ENCODE data around the gene FOXP2.
A peak's percentile ranks its signal among the peaks of the same experiment; 100 is the strongest.
"Not testable (repeated sequence)": the region's sequence is repeated elsewhere in the genome, so short reads cannot be mapped to it uniquely, and the experiment has no call there.

FOXP2 gene

DNA sequence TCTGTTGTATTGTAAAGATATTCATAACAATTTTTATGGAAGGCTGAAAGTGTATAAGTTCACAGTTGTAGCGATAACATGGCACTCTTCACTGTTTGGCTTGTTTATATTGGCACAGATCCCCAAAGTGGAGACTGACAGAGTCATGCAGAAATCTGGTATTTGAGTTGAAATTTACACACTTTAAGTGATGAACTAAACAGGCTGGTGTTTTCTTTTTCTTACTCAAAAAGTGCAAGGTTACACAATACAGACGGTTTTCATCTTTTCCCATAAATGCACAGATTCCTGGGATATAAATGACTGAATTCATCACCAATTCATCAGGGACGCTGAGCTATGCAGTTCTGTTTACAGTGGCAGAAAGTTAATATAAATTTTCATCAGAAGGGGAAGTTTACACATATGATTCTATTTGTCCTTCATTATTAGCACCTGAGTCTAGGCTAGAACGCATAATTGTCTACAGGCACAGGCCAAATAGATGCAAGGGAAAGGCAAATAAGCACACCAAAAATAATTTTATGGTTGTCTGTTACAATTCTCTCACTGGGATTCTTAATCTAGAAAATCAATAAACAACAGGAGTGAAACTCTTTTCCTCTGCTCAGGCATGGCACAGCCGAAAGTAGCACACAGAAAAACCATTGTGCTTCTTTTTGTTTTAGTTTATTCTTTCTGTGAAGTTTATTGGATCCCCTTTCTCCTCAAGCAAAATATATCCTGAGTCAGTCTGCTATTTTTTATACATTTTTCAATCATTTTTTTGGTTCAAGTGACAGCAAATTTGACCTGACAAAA is 88.0 kb downstream of the FOXP2 start:
- TF ChIP-seq, protein P1, sequence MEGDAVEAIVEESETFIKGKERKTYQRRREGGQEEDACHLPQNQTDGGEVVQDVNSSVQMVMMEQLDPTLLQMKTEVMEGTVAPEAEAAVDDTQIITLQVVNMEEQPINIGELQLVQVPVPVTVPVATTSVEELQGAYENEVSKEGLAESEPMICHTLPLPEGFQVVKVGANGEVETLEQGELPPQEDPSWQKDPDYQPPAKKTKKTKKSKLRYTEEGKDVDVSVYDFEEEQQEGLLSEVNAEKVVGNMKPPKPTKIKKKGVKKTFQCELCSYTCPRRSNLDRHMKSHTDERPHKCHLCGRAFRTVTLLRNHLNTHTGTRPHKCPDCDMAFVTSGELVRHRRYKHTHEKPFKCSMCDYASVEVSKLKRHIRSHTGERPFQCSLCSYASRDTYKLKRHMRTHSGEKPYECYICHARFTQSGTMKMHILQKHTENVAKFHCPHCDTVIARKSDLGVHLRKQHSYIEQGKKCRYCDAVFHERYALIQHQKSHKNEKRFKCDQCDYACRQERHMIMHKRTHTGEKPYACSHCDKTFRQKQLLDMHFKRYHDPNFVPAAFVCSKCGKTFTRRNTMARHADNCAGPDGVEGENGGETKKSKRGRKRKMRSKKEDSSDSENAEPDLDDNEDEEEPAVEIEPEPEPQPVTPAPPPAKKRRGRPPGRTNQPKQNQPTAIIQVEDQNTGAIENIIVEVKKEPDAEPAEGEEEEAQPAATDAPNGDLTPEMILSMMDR (conservative IDR thresholded peaks at IDR 0.05; ENCODE audit: low read depth, low read length) = no peak
- H3K4me3 ChIP-seq (ENCODE audit: low read depth, low read length) = peak overlapping the region; percentile 9
- DNase-seq (ENCODE audit: low read depth) = peak; percentile 60

DNA sequence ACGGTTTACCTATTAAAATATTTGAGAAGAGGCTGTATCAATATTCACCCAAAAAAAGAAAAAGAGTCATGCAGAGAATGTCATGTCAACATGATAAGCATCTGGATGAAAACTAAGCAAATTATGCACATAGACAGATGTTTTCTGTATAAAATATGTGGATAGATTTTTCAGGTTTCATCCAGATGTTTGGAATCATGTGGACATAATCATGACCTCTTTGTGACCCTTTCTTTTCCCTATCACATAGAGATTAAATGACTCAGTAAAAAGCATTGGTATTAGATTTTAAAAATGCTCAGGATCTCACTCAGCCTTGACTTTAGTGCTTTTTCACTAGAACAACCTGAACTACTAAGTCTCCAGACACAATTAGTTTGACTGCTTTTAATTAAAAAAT is 90.0 kb downstream of the FOXP2 start:
- TF ChIP-seq, protein P1 (conservative IDR thresholded peaks at IDR 0.05; ENCODE audit: low read depth, low read length) = no peak
- no peak overlapping the region for H3K4me3 ChIP-seq (ENCODE audit: low read depth, low read length)
- no peak for DNase-seq (ENCODE audit: low read depth)

DNA sequence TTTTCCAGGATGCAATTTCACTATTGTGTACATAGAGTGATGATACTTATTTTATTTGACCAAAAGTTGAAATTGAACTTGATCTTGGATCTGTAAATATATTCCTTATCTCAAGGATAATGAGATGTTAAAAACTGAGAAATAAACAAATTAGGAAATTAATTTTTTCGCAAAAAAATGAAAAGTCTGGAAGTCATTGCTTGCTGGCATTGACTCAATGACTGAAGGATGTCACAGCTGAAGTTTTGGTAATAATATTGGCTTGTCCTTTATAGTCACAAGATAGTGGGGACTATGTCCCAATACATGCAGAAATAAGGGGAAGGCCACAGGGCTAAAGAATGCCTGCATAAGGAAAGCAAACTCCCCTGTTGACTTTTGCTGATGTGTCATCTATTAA is 92.8 kb downstream of the FOXP2 start:
- H3K4me3 ChIP-seq (ENCODE audit: low read depth, low read length) = no peak overlapping the region
- TF ChIP-seq, protein P1 (conservative IDR thresholded peaks at IDR 0.05; ENCODE audit: low read depth, low read length) = no peak
- DNase-seq (ENCODE audit: low read depth) = no peak

DNA sequence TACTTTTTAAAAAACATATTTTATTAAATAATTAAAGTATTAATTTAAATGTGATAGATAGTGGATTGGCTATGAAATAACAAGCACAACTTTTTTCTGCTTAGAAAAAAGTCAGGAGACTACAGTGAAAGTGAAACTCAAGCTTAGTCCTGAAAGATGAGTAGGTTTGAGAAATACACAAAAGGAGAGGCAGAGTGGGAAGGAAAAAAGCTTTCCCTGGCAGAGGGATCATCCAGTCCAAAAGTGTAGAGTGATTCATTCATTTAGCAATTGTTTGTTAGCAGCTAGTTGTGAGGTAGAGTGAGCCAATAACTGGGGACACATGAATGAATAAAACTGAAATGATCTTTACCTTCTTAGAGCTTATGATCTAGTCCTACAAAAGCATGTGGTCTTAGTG is 93.5 kb downstream of the FOXP2 start:
- peak; percentile 66 for DNase-seq (ENCODE audit: low read depth)
- no peak overlapping the region for H3K4me3 ChIP-seq (ENCODE audit: low read depth, low read length)
- TF ChIP-seq, protein P1 (conservative IDR thresholded peaks at IDR 0.05; ENCODE audit: low read depth, low read length) = no peak

DNA sequence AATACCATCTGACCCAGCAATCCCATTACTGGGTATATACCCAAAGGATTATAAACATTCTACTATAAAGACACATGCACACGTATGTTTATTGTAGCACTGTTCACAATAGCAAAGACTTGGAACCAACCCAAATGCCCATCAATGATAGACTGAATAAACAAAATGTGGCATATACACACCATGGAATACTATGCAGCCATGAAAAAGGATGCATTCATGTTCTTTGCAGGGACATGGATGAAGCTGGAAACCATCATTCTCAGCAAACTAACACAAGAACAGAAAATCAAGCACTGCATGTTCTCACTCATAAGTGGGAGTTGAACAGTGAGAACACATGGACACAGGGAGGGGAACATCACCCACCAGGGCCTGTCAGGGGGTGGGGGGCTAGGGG is 96.2 kb downstream of the FOXP2 start:
- DNase-seq (ENCODE audit: low read depth) = not testable (repeated sequence)

DNA sequence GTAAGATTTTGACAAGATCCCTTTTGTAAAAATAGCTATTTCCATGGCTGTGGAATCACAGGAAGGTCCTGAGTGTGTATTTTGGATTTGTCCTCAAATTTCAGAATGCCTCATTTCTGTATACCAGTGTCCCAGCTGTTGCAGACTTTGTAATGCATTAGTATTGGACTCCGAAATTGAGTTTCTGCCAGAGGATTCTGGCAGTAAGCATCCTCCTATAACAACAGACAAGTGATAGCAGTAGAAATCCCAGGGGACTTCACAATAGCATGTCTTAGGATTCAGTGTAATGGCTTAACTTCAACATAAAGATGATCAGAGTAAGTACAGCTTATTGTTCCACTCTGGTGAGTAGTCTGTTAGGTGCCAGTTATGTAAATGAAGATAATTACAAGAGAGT is 104.6 kb downstream of the FOXP2 start:
- no peak overlapping the region for H3K4me3 ChIP-seq (ENCODE audit: low read depth, low read length)
- TF ChIP-seq, protein P1 (conservative IDR thresholded peaks at IDR 0.05; ENCODE audit: low read depth, low read length) = no peak
- DNase-seq (ENCODE audit: low read depth) = peak; percentile 34

More for the DNA sequence above, 96.2 kb downstream of the FOXP2 start:
- H3K4me3 ChIP-seq (ENCODE audit: low read depth, low read length) = not testable (repeated sequence)

DNA sequence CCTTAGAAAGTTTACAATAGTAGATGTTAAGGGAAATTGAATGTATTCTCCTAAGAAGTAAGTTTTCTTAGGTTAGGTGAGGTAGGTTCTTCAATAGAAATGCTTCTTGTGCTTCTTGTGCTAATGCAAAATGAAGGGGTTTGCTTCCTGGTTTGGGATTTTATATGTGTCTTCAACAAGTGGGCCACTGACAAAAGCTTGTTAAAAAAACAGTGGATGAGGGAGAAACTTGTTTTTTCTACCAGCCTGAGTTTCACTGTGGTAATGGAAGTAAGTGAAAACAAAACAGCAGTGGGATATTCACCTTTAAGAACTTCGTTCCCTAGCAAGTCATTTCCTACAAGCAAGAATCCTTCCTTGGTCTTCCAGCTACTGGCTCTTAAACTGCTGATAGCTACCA is 107.5 kb downstream of the FOXP2 start:
- TF ChIP-seq, protein P1 (conservative IDR thresholded peaks at IDR 0.05; ENCODE audit: low read depth, low read length) = no peak
- H3K4me3 ChIP-seq (ENCODE audit: low read depth, low read length) = no peak overlapping the region
- DNase-seq (ENCODE audit: low read depth) = no peak
